ENCODE data around the gene AKR1D1.
"Not testable (repeated sequence)": the region's sequence is repeated elsewhere in the genome, so short reads cannot be mapped to it uniquely, and the experiment has no call there.

AKR1D1 gene

DNA sequence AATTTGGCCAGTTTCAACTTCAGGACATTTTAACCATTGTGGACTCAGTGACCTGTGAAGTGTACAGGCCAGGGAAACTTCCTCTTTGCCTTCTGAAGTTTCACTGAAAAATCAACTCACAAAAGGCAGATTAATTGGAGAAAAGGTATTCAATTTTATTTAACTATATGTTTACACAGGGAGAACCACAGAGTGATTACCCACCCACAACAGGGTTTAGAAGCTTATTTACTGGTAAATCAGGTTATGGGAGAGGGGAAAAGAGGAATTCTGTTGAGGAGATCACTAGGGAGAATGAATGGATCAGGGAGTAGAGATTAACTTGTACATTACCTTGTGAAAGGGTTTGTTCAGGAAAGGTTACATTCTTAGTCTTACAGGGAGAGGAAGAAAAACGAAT is 1.7 kb upstream of the AKR1D1 start:
- DNase-seq (ENCODE audit: low read depth), result no peak

DNA sequence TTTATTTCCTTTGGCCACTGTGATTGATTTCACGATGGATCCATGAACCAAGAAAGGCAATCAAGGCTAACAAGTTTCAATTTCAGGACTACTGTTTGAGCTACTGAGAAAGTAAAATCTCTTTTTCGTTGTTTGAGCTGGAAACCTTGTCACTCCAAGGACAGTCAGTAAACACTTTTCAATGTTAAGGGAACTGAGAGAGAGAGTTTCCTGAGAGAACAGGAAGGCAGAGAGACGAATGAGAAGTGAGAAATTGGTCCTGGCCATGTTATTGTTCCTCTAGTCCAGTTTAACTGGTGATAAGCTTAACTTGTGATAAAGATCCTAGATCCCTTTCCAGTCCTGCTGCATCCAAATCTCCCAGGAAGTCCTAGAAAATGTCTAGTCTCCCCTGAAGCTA is 909 bp upstream of the AKR1D1 start:
- DNase-seq (ENCODE audit: low read depth), result no peak

DNA sequence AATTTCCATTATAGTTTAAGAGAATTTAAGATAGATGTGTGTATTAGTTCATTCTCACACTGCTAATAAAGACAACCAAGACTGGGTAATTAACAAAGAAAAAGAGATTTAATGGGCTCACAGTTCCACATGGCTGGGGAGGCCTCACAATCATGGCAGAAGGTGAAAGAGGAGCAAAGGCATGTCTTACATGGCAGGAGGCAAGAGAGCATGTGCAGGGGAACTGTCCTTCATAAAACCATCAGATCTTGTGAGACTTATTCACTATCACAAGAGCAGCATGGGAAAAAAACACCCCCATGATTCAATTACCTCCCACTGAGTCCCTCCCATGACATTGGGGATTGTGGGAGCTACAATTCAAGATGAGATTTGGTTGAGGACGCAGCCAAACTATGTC is 473 bp upstream of the AKR1D1 start:
- not testable (repeated sequence) for DNase-seq (ENCODE audit: low read depth)

DNA sequence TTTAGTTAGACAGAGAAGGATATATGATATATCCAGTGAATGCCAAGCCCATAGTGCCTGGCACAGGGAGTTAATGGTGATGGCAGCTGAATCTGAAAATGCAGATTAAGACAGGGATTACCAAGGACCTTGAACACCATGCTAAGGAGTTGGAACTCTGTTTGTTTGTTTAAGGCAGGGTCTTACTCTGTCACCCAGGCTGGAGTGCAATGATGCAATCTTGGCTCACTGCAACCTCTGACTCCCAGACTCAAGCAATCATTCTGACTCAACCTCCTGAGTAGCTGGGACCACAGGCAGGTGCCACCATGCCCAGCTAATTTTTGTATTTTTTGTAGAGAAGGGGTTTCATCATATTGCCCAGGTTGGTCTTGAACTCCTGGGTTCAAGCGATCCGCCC is 1.6 kb downstream of the AKR1D1 start:
- no peak for DNase-seq (ENCODE audit: low read depth)

DNA sequence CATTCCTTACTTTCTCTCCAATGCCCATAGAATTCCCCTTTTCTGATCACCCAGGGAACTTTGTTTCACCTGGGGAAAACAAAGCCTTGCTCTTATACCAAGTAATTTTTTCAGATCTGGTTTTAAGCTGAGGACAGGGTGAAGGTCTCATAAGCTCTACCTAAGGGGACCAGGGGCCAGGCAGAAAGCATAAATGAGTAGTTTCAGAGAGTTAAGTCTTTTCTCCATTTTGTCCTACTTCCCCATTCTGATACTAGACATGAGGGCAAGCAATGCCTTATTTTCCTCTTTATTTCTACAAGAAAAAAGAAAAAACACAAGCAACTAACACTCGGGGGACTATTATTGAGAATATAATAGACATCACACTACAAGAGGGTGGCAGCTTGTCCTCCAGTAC is 2.9 kb downstream of the AKR1D1 start:
- DNase-seq (ENCODE audit: low read depth), result no peak

DNA sequence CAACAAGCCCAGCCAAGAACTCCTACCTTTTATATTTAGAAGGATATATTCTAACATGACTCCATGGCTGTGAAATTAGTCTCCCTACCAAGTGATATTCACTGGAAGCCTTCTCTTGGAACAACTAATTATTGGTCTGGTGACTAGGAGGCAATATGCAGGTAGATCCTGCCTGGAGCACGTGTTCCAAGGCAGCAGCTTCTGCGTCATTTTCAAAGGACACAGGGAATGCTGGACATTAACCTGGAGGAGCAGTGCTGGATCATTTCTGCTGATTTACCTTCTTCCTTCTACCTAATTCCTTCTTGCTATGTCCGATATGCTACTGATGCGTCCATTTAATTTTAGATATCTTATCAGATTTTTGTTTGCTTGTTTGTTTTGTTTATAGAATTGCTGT is 5.6 kb downstream of the AKR1D1 start:
- DNase-seq (ENCODE audit: low read depth), result no peak

DNA sequence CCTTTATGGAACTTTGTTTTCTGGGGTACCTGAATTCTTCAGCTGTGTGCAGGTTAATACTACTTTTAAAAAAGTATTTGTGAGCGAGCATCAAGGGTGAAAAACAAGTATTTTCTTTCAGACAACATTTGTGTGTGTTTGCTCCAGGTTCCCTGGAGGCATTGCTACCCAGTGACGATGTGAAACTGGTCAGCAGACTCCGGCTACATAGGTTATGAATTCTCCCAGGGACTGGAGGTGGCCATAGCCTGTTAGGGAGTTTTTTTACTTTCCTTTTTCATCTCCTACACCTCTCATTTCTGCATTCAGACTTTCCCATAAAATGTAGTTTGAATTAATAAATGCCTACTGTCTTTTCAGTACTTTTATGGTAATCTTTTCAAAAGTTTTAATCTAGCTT is 7.6 kb downstream of the AKR1D1 start:
- no peak for DNase-seq (ENCODE audit: low read depth)

DNA sequence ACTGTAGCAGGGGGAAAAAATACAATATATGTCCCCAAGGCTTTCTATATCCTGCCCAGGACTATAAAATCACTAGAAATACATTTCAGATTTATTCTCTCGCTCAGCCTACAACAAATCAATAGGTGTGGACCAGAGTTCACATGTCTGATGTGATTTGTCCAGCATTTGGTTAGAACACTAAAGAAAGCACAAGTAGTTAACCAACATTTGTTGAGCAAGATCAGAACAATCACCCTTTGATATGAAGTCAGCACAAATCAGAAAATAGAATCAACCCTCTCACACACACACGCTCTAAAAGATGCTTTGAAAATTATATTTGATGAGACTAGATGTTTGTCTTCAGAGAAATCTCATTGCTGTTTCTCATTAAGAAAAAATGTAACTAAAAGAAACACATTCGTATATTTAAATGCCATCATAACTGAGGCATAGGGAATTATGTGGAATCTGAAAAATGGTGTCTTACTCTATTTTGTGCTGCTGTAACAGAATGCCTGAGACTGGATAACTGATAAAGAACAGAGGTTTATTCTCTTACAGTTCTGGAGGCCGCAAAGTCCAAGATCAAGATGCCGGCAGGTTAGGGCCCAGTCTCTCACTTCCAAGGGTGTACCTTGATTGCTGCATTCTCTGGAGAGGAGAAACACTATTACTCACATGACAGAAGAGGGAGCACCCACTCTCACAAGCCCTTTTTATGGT is 10.5 kb downstream of the AKR1D1 start:
- DNase-seq (ENCODE audit: low read depth), result no peak

DNA sequence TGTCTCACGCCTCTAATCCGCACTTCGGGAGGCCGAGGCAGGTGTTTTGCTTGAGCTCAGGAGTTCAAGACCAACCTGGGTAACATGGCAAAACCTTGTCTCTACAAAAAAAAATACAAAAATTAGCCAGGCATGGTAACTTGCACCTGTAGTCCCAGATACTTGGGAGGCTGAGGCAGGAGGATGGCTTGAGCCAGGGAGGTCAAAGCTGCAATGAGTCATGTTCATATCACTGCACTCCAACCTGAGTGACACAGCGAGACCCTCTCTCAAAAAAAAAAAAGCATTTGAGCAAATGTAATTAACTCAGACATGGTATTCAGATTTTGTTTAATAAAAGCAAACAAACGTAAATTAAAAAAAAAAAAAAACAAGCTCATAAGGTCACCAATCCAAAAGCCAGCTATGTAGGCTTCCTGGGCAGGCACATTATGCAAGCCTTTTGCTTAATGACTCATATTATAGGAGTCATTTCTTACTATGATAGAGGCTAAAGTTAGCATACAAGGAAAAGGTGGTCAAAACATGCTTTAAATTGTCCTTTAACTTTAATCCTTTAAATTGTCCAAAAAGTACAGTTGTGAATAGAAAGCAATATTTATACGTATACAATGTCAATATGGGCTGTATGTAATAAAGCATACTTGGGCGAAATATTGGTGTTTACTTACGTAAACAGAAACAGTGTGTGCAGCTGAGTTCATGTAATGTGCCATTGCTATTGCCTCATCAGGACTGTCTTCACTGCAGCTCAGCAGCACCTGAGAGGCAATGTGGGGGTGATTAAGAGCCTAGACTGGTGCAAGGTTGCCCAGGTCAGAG is 13.0 kb downstream of the AKR1D1 start:
- no peak for DNase-seq (ENCODE audit: low read depth)

DNA sequence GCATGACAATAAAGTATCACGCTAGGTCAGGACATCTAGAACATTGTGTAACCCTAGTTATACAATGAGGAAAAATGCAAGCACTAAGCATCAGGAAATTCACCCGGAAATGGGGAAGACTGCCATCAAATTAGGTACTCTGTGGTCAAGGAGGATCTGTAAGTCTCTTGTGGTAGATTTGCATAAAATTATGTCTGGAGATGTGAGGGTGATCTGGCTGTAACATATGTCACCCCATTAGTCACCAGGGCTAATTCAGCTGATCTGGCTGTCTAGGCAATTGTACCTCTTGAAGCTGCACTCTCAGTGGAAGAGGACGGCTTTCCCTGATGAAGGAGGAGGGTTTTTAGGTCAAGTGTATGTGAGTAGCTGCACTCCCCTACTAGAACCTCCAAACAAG is 14.8 kb downstream of the AKR1D1 start:
- DNase-seq (ENCODE audit: low read depth), result no peak

DNA sequence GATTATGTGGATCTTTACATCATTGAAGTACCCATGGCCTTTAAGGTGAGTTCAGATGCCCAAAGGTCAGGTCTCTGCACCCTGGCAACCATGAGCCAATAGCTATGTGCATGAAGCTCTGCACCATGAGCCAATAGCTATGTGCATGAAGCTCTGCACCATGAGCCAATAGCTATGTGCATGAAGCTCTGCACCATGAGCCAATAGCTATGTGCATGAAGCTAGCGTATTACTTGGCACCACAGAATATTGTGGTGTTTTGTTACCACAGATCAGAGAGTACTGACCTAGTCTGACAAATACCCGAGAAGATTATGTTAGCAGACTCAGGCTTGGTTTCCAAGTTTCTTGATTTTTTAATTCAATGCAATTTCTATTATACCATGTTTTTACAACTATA is 15.6 kb downstream of the AKR1D1 start:
- not testable (repeated sequence) for DNase-seq (ENCODE audit: low read depth)

DNA sequence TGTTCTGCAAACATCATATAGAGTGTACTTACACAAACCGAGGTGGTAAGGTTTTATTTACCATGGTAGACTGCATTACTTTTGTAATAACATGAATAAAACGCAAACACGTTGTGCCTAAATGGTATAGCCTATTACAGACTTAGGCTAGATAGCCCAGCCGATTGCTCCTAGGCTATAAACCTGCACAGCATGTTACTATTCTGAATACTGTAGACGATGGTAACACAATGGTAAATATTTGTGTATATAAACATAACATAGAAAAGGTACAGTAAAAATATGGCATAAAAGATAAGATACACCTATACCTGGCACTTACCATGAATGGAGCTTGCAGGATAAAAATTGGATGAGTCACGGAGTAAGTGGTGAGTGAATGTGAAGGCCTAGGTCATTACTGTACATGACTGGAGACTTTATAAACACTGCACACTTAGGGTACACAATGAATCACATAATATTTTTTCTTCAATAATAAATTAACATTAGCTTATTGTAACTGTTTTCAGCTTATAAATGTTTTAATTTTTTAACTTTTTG is 16.3 kb downstream of the AKR1D1 start:
- DNase-seq (ENCODE audit: low read depth), result no peak

DNA sequence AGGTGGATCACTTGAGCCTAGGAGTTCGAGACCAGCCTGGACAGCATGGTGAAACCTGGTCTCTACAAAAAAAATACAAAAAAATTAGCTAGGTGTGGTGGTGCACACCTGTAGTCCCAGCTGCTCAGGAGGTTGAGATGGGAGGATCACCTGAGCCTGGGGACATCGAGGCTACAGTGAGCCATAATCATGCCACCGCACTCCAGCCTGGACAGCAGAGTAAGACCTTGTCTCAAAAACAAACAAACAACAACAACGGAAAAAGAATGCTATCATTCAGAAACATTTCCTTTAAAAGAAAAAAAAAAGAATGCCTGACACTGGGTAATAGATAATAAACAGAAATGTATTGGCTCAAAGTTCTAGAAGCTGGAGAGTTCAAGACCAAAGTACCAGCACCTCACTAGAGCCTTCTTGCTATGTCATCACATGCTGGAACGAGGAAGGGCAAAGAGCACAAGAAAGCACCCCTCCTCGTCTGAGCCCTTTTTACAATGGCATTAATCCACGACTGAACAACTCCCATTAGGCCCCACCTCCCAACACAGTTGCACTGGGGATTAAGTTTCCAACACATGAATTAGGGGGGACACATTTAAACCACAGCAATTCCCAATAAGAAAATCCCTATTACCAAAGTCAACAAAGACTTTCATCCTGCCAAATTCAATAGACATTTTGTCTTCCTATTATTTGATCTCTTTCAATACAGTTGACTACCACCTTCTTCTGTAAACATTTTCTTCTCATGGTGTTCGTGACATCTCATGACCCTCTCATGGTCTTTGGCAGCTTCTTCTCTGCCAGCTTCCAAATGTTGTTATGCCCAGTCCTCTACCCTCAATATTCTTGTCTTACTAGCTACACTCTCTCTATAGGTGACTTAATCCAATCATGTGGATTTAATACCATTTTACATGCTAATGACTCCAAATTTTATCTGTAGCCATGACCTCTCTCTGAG is 20.0 kb downstream of the AKR1D1 start:
- DNase-seq (ENCODE audit: low read depth), result no peak

DNA sequence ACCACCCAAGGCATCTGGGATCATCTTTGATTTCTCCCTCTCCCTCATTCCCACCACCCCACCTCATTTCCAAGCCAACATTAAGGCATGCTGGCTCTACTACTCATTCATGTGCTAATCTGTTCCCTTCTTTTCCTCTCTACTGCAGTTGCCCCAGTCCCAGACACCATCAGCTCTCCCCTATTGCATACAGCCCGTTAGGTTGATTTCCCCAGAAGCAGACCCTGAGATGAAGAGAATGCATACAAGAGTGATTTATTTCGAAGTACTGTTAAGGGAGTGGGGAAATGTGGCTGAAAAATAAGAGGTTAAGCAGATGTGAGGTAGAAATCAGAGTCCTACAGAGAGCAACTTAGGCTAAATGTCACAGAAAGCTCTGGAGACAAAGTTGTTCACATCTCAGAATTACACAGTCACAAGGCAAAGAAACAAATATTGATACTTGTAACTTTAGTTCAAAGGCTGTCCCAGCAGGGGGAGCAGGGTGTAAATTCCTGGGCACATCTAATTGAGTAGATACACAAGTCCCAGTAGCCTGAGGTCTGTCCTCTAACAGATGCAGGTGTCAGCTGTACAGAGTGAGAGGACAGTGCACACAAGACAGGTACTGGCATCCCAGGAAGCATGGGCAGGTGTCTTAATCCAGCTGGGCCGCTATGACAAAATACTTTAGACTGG is 20.9 kb downstream of the AKR1D1 start:
- no peak for DNase-seq (ENCODE audit: low read depth)

DNA sequence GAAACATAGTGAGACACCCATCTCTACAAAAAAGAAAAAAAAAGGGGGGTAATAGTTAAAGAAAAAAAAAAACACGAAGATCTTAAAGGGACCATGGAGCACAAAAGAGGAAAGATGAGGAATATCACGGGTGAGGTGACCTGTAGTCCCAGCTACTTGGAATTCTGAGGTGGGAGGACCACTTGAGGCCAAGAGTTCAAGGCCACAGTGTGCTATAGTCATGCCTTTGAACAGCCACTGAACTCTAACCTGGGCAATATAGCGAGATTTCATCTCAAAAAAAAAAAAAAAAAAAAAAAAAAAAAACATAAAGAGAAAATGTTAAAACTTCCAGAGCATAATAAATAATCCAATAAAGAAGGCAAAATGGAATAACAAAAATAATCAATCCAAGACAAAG is 23.6 kb downstream of the AKR1D1 start:
- no peak for DNase-seq (ENCODE audit: low read depth)

DNA sequence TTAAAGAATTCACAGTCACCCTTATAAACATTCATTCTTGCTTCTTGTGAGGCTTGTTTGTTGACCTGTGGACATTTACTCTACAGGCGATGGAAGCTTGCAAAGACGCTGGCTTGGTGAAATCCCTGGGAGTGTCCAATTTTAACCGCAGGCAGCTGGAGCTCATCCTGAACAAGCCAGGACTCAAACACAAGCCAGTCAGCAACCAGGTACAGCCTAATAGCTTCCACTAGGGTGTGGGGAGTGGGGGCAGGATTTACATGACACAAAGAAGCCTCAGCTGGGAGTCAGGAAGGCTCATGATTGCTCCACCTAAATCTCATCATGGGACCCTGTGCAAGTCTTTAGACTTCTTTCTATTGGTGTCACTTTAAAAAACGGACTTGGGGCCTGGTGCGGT is 29.0 kb downstream of the AKR1D1 start:
- no peak for DNase-seq (ENCODE audit: low read depth)

DNA sequence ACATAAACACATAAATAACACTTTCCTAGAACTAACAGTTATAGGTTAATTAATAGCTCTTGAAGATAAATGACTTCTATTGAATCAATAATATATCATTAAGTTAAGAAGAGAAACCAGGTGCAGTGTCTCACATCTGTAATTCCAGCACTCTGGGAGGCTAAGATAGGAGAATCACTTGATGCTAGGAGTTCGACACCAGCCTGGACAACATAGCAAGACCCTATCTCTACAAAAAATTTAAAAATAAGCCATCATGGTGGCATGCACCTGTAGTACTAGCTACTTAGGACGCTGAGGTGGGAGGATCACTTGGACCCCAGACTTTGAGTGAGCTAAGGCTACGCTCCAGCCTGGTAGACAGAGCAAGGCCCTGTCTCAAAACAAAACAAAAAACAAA is 38.8 kb downstream of the AKR1D1 start:
- DNase-seq (ENCODE audit: low read depth), result no peak

DNA sequence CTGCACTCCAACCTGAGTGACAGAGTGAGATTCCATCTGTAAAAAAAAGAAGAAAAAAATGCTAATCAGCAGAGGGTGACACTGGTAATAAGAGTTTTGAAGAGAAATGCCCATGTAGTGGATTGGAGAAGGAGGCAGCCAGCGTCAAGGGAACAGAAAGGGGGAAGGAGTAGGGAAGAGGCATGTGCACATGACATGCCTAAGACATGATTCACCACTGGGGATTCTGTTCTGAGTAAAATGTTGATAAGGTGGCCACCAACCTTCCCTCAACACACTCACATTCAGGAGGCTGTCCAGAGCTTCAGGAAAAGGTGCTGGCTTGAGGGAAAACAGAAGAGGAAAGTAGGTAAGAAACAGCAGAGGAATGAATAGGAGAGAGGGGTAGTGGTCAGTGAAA is 39.9 kb downstream of the AKR1D1 start:
- no peak for DNase-seq (ENCODE audit: low read depth)

DNA sequence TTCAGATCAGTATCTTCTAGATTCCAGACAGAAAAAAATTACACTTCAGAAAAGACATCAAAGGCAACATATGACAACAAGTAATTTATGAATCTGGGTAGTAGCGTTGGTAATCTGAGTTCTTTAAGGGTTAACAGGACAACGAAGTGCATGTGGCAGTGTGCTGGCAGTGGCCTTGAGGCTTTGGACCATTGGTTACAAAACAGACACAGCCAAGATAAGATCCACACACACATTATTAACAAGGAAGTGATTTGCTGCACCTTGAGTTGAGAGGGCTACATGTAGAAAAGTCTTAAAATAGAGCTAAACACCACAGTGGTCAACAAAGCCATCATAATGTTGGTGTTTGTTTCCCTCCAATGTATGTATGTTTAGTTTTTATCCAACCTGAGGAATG is 40.6 kb downstream of the AKR1D1 start:
- DNase-seq (ENCODE audit: low read depth), result no peak

DNA sequence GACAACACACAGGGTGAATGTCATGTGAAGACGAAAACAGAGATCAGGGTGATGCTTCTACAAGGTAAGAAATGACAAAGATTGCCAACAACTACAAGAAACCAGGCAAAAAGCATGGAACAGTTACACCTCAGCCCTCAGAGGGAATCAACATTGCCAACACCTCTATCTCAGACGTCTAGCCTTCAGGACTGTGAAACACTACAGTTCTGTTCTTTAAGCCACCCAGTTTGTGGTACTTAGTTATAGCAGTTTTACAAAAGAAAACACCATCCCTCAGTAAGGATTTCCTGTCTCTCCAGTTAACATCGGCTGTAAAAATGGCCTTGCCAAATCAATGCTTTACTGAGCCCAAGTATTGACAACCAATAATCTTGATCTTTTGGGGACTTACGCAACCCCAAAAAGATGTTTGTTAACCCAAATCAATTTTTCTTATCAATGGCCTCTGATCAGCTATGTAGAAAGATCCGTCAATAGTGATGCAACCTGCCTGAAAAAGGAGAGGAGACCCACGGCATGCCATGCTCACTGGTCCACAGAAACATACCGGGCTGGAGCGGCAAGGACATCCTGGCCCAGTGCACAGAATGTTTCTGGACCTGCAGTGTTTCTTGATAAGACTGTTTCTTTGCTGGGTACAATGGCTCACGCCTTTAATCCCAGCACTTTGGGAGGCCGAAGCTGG is 44.0 kb downstream of the AKR1D1 start:
- no peak for DNase-seq (ENCODE audit: low read depth)

DNA sequence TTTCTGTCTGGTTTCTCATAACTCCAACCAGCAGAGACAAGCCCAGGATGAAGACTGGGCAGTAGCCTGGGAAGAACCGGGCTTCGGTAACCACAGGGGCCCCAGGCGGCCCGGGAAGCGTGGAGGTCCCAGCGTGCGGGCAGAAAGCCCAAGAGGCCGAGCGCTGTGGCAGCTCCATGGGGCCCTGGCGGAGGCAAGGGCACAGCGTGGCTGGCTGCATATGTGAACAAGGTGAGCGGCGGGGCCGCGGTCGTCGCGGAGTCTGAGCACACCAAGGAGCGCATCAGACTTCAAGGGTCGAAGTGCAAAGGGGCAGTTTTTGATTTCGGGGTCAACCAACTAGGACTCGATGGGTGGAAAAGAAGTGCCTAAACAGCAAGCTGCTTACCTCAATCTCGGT is 45.9 kb downstream of the AKR1D1 start:
- no peak for DNase-seq (ENCODE audit: low read depth)

Measured in stimulated activated CD8-positive, alpha-beta memory T cell treated with anti-CD3 and anti-CD28 coated beads, Interleukin-12 subunit alpha, Interleukin-12 subunit beta, amount 100 ng/mL, for 1 hour (primary cell).